ENCODE data around the gene LMAN1.

Gene LMAN1

DNA sequence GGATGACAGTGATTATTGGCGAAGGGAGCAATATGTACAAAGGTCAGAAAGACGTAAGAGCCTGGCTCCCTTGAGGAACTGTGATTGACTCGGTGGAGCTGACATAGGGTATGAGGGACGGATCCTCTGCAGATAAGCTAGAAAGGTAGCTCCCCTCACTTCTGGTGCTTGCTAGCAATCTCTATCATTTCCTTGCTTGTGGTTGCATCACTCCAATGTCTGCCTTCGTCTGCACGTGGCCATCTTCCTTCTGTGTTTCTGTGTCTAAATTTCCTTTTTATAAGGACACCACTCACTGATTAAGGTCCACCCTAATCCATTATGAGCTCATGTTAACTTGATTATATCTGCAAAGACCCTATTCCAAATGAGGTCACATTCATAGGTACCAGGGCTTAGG lies 22.9 kb upstream of the LMAN1 start:
- TF ChIP-seq, protein P1, sequence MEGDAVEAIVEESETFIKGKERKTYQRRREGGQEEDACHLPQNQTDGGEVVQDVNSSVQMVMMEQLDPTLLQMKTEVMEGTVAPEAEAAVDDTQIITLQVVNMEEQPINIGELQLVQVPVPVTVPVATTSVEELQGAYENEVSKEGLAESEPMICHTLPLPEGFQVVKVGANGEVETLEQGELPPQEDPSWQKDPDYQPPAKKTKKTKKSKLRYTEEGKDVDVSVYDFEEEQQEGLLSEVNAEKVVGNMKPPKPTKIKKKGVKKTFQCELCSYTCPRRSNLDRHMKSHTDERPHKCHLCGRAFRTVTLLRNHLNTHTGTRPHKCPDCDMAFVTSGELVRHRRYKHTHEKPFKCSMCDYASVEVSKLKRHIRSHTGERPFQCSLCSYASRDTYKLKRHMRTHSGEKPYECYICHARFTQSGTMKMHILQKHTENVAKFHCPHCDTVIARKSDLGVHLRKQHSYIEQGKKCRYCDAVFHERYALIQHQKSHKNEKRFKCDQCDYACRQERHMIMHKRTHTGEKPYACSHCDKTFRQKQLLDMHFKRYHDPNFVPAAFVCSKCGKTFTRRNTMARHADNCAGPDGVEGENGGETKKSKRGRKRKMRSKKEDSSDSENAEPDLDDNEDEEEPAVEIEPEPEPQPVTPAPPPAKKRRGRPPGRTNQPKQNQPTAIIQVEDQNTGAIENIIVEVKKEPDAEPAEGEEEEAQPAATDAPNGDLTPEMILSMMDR (IDR thresholded peaks at IDR 0.05; ENCODE audit: low read depth, low read length, missing control alignments) = no peak
- no peak overlapping the region for H3K4me3 ChIP-seq (ENCODE audit: low read depth, low read length)
- DNase-seq (ENCODE audit: low read depth) = no peak

DNA sequence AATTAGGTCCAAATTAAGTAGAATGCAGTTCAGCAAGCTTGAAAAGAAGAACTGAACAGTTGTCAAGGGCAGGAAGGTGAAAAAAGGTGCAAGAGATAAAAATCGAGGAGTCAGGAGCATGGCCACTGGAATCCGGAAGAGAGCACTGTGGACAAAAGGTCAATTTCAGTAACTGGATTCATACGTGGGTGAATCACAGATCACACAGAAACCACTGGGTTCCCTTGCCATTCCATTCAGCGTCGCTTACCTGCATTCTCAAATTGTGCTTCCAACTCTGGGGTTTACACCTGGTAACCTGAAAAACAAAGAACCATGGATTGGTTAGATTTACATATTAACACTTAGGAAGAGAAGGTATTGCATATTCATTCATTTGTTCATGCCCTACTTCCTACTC lies 21.6 kb upstream of the LMAN1 start:
- no peak overlapping the region for H3K4me3 ChIP-seq (ENCODE audit: low read depth, low read length)
- DNase-seq (ENCODE audit: low read depth) = no peak
- TF ChIP-seq, protein P1 (IDR thresholded peaks at IDR 0.05; ENCODE audit: low read depth, low read length, missing control alignments) = no peak

DNA sequence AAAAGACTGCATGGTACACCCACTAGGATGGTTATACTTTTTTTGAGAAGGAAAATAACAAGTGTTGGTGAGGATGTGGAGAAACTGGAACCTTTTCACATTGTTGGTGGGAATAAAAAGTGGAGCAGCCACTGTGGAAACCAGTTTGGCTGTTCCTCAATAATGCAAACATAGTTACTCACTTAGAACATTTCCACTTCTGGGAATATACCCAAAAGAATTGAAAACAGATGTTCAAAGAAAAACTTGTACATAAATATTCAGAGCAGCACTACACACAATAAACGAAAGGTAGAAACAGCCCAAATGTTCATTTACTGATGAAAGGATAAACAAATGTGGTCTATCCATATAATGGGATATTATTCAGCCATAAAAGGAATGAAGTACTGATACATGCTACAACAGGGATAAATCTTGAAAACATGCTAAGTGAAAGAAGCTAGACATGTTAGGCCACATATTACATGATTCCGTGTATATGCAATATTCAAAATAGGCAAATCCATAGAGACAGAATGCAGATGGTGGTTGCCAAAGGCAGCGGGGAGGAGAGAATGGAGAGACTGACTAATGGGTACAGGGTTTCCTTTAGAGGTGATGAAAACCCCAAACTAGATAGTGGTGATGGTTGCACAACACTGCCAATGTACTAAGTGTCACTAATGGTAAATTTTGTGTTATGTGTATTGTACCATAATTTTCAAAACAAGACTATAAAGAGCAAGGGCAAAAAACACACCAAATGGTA lies 20.9 kb upstream of the LMAN1 start:
- TF ChIP-seq, protein P1 (IDR thresholded peaks at IDR 0.05; ENCODE audit: low read depth, low read length, missing control alignments) = no peak
- H3K4me3 ChIP-seq (ENCODE audit: low read depth, low read length) = no peak overlapping the region
- no peak for DNase-seq (ENCODE audit: low read depth)

DNA sequence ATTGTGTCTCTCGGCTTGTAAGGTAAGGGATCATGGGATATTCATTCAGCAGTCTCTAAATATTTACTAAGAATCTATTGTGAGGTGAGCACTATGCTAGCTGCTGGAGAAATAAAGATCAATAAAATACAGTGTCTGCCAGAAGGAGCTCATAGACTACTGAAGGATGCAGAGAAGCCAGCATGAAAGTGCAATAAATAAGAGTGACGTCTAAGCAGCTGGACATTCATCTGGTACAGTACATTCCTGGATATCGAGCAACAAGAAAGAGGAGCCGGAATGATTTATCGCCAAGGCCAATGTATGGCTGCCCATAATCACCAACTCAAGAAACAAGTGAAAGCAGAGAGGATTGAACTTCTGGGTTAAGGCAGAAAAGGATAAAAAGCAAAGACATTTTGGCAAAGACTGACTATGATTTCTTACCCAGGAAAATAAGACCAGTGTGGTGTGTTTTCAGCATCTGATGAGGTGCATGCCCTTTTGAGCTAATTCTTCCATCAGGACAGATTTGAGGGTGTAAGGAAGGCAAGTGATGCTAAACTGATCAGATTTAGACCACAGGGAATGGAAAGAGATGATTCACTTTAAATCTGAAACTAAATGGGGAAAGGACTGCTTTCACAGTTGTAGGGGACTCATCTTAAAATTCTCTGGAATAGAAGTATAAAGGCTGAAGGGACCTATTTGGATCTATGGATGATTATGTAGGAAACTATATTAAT lies 18.7 kb upstream of the LMAN1 start:
- TF ChIP-seq, protein P1 (IDR thresholded peaks at IDR 0.05; ENCODE audit: low read depth, low read length, missing control alignments) = no peak
- DNase-seq (ENCODE audit: low read depth) = no peak
- H3K4me3 ChIP-seq (ENCODE audit: low read depth, low read length) = no peak overlapping the region

DNA sequence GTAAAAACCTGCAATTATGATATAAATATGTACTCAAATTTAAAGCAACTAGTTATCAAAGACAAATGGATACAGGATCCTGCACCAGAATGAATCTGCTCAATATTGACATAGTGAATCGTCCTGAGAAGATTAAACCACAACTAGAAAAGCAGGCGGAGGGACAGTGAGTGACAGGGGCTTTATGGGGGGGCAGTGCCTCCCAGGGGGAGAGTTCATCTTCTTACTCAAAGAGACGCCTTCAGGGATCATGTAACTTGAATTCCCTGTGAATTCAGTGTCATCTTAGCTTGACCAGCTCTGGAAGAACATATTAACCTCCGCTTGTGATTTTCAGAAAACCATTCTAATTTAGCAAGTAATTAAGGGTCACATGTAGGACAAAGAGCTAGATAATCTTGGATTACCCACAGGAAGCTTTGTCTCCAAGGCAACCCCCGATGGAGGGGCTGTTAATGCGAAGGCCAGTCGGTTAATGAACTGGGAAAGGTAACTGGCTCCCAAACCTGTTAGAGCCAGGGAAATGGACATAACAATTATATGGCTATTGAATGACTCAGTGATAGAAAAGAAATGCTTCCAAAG lies 17.4 kb upstream of the LMAN1 start:
- DNase-seq (ENCODE audit: low read depth) = no peak
- TF ChIP-seq, protein P1 (IDR thresholded peaks at IDR 0.05; ENCODE audit: low read depth, low read length, missing control alignments) = no peak
- no peak overlapping the region for H3K4me3 ChIP-seq (ENCODE audit: low read depth, low read length)

DNA sequence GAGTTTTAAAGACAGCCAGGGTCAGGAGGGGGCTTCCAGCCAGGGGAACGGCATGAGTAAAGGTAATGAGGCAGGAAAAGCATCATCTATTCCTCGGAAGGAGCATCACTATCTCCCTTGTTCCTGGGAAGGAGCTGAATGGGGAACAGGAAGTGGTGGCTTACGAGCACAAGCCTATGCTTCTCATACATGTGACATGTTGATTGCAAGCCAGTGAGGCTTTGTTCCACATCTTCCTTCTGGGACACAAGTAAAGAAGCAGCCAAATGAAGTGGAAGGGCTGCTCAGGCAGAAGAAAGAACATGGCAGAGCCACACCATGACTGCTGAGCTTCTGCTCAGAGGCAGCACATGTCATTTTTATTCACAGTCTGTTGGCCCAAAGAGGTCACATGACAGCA lies 15.1 kb upstream of the LMAN1 start:
- TF ChIP-seq, protein P1 (IDR thresholded peaks at IDR 0.05; ENCODE audit: low read depth, low read length, missing control alignments) = no peak
- DNase-seq (ENCODE audit: low read depth) = no peak
- no peak overlapping the region for H3K4me3 ChIP-seq (ENCODE audit: low read depth, low read length)

Measured in GM12864 (cell line).